Transverse colon (tissue), 4 donors: ENCODE measurements around the gene DDX51. TPM values are rescaled to one million over a fixed set of nuclear protein-coding genes. Genes with fewer than 3 reads are reported as not detected.

ENCODE experiments used
- DNase-seq: peaks from one replicate; pipeline ENCODE4 v3.0.0-alpha.2; 2019
- H3K27ac ChIP-seq, 4 donors: fragments of 200-600 bp; sonication (generic); 2 replicates each; pipeline ENCODE4 v1.5.1; 2016 to 2018; ENCODE audit warnings: inconsistent platforms in 4 of 4
- H3K27me3 ChIP-seq: fragments of 200-600 bp; sonication (generic); 2 replicates; pipeline ENCODE4 v1.5.1; 2017; ENCODE audit warnings: inconsistent platforms
- H3K36me3 ChIP-seq, 4 donors: fragments of 200-600 bp; sonication (generic); 2 replicates each; pipeline ENCODE4 v1.5.1; 2017 to 2019; ENCODE audit warnings: inconsistent platforms in 4 of 4
- H3K4me1 ChIP-seq, 4 donors: fragments of 200-600 bp; sonication (generic); 2 replicates each; pipeline ENCODE4 v1.5.1; 2017 to 2020; ENCODE audit warnings: inconsistent platforms in 4 of 4
- H3K4me3 ChIP-seq, 4 donors: fragments of 200-600 bp; sonication (generic); 1 replicate in 1 of 4; 2 replicates in 3 of 4; pipeline versions ENCODE4 v1.5.1 to v1.6.1; 2017 to 2019; ENCODE audit warnings: inconsistent platforms in 4 of 4
- H3K9me3 ChIP-seq, 2 donors: fragments of 200-600 bp; sonication (generic); 2 replicates each; pipeline ENCODE4 v1.5.1; 2017 to 2019; ENCODE audit warnings: inconsistent platforms in 2 of 2
- CTCF ChIP-seq, 5 experiments: fragments of 200-600 bp in 3 of 5; fragments of 450-650 bp in 2 of 5; sonication (generic) in 3 of 5; IDR thresholded peaks; 1 replicate in 2 of 5; 2 replicates in 3 of 5; pipeline ENCODE4 v1.5.1; 2016 to 2017; ENCODE audit warnings: antibody characterized with exemption in 5 of 5, inconsistent platforms in 3 of 5, mild to moderate bottlenecking in 2 of 5, moderate library complexity in 1 of 5
- EP300 ChIP-seq: sonication (generic); formaldehyde crosslinking; IDR thresholded peaks from one replicate; pipeline ENCODE4 v1.6.1; 2017; ENCODE audit warnings: antibody characterized with exemption, low read depth
- POLR2A ChIP-seq: fragments of 450-650 bp; IDR thresholded peaks from one replicate; pipeline ENCODE4 v1.6.1; 2016; ENCODE audit warnings: antibody characterized with exemption, mild to moderate bottlenecking, moderate library complexity
- POLR2AphosphoS5 ChIP-seq, 3 donors: sonication (generic); formaldehyde crosslinking; IDR thresholded peaks; one replicate each; pipeline ENCODE4 v1.6.1; 2016; ENCODE audit warnings: antibody characterized with exemption in 3 of 3
- WGBS, 2 donors: methylation state at CpG; one replicate each; pipeline ENCODE4 v1.1.5; 2018; ENCODE audit warnings: low coverage in 1 of 2; 5-methylcytosine and 5-hydroxymethylcytosine counted together
- in situ Hi-C, 4 donors: fragments of 200-750 bp; cut with MboI; loops; one replicate each; pipeline versions ENCODE4 v1.15.0 to v1.15.1; 2017; ENCODE audit warnings: low sequenced_read_pairs in 3 of 4, low pct_ligation_motif_present in 1 of 4, low pct_unique_long_range_greater_than_20kb in 1 of 4
- intact Hi-C: fragments of 100-400 bp; cut with DNase I; formaldehyde crosslinking; loops from one replicate; pipeline ENCODE4 v1.15.1; 2023; ENCODE audit warnings: low total_unique reads
- total RNA-seq, 4 donors: library from RNA; depleted of rRNA; stranded (reverse); fragments of >200 nt; gene quantifications; one replicate each; pipeline ENCODE4 v1.1.0, GENCODE V29; 2016

The DDX51 gene
- total RNA-seq, 4 donors from 2014 or later = 5.3 to 52.7 (median 21.2) TPM

- no peaks in the 10 kb centered on the region for H3K36me3 ChIP-seq
- in situ Hi-C loops (no loop called here), intact Hi-C loops (no loop called here)
- H3K9me3 ChIP-seq = peaks cover 0 to 3% of the 10 kb centered on the region in 2 donors
- H3K27me3 ChIP-seq = peaks cover 31% of the 10 kb centered on the region
- no peak for TF ChIP-seq POLR2A
- TF ChIP-seq CTCF (IDR thresholded peaks at IDR 0.05) = peak in 2 of 5 experiments; percentile 22 to 27
- WGBS, 2 donors = 0 to 30% methylated on average over 2 to 32 of the region's 59 CpGs
- peak overlapping the region; percentile 11 to 60 (median 46) for H3K4me3 ChIP-seq
- H3K27ac ChIP-seq = peak overlapping the region; percentile 63 to 83 (median 70)
- DNase-seq = peak; percentile 30
- peaks cover 0 to 17% (median 13%) of the 10 kb centered on the region in 4 donors for H3K4me1 ChIP-seq
Observed at GRCh38 chr12:132190012-132190755, 46.1 kb upstream of the DDX51 start.

GRCh38 chr12:132189378-132190011 is 45.4 kb upstream of the DDX51 start:
- DNase-seq = peak; percentile 95
- Histone ChIP-seq H3K27ac (peak overlapping the region; percentile 63 to 83 (median 70)), H3K4me3 (peak overlapping the region; percentile 22 to 60 (median 46)), H3K9me3 (peaks cover 0 to 3% of the 10 kb centered on the region in 2 donors), H3K4me1 (peaks cover 0 to 17% (median 13%) of the 10 kb centered on the region in 4 donors), H3K27me3 (peaks cover 31% of the 10 kb centered on the region), H3K36me3 (no peaks in the 10 kb centered on the region)
- in situ Hi-C loops = no loop called here
- TF ChIP-seq POLR2AphosphoS5 (IDR thresholded peaks at IDR 0.05) = peak in 2 of 3 donors; percentile 67 to 70
- no peak for TF ChIP-seq EP300
- no peak for TF ChIP-seq POLR2A
- no peak for TF ChIP-seq CTCF (IDR thresholded peaks at IDR 0.05)
- intact Hi-C loops = no loop called here
- WGBS, 2 donors = 0% methylated on average over 5 to 36 of the region's 69 CpGs

- DNase-seq = no peak
- Histone ChIP-seq H3K27ac (peak overlapping the region; percentile 63 to 83 (median 70)), H3K9me3 (no peaks in the 10 kb centered on the region), H3K4me1 (peaks cover 0 to 17% (median 13%) of the 10 kb centered on the region in 4 donors), H3K36me3 (no peaks in the 10 kb centered on the region), H3K4me3 (peak overlapping the region; percentile 22 to 60 (median 46)), H3K27me3 (peaks cover 31% of the 10 kb centered on the region)
- TF ChIP-seq CTCF (IDR thresholded peaks at IDR 0.05) = no peak
- TF ChIP-seq POLR2AphosphoS5 (IDR thresholded peaks at IDR 0.05) = no peak
- TF ChIP-seq EP300 = no peak
- no peak for TF ChIP-seq POLR2A
- in situ Hi-C loops (no loop called here), intact Hi-C loops (no loop called here)
- WGBS, 2 donors = 17% methylated on average over 17 of the region's 20 CpGs; no CpG with 5 or more reads in 1 of the 2 donors
Observed at GRCh38 chr12:132188916-132189325, 44.8 kb upstream of the DDX51 start.

- TF ChIP-seq EP300 (no peak), POLR2A (no peak), POLR2AphosphoS5 (IDR thresholded peaks at IDR 0.05) (no peak), CTCF (IDR thresholded peaks at IDR 0.05) (no peak)
- Histone ChIP-seq H3K9me3 (no peaks in the 10 kb centered on the region), H3K4me3 (no peak overlapping the region), H3K27me3 (peaks cover 31% of the 10 kb centered on the region), H3K4me1 (peaks cover 0 to 17% (median 13%) of the 10 kb centered on the region in 4 donors), H3K36me3 (no peaks in the 10 kb centered on the region), H3K27ac (no peak overlapping the region)
- in situ Hi-C loops (no loop called here), intact Hi-C loops (no loop called here)
- 78% methylated on average over 21 of the region's 21 CpGs; no CpG with 5 or more reads in 1 of the 2 donors for WGBS, 2 donors
- no peak for DNase-seq
Observed at GRCh38 chr12:132188451-132188901, 44.4 kb upstream of the DDX51 start.
